HEK293 (cell line): ENCODE measurements around the gene FHIT.

Experiments used
- CTCF ChIA-PET: fragments of 350-600 bp; formaldehyde crosslinking; extraction: SDS; loops from one replicate; lab custom pipeline; 2021; ENCODE audit warnings: antibody characterized with exemption; lab: Yijun Ruan, JAX
- POLR2A ChIA-PET: fragments of 300-600 bp; formaldehyde crosslinking; extraction: SDS; loops from one replicate; lab custom pipeline; 2020; ENCODE audit warnings: antibody characterized with exemption, inconsistent platforms; lab: Yijun Ruan, JAX
- H3K27ac ChIP-seq: fragments of 200-500 bp; sonication (Bioruptor generic); 2 replicates; pipeline ENCODE4 v1.5.1; 2014; ENCODE audit warnings: low read depth, low read length, control low read depth, inconsistent platforms; ENCODE audit errors: extremely low read depth
- H3K36me3 ChIP-seq, 2 experiments: fragments of 200-500 bp in 1 of 2; sonication (Bioruptor generic) in 1 of 2; 1 replicate in 1 of 2; 2 replicates in 1 of 2; pipeline ENCODE4 v1.5.1; 2014 to 2017; ENCODE audit warnings: inconsistent platforms in 2 of 2, low read length in 2 of 2; ENCODE audit not compliant: control insufficient read depth in 2 of 2, insufficient read depth in 1 of 2
- H3K4me1 ChIP-seq: fragments of 200-500 bp; sonication (Bioruptor generic); 2 replicates; pipeline ENCODE4 v1.5.1; 2014; ENCODE audit warnings: mild to moderate bottlenecking, low read length, inconsistent platforms; ENCODE audit not compliant: control insufficient read depth, insufficient read depth
- H3K4me3 ChIP-seq: 2 replicates; pipeline ENCODE4 v1.5.1; 2011; ENCODE audit warnings: low read depth, mild to moderate bottlenecking, control low read depth, low read length, moderate library complexity
- H3K9me3 ChIP-seq: fragments of 200-500 bp; sonication (Bioruptor generic); 2 replicates; pipeline ENCODE4 v1.5.1; 2014; ENCODE audit warnings: low read depth, low read length, inconsistent platforms; ENCODE audit not compliant: control insufficient read depth, insufficient read depth
- BCL11B ChIP-seq: fragments of 450-650 bp; formaldehyde crosslinking; IDR thresholded peaks from 2 replicates; pipeline ENCODE4 v1.5.1; 2016; ENCODE audit warnings: low read depth, missing biosample characterization, missing genetic modification characterization
- FEZF1 ChIP-seq: fragments of 450-650 bp; formaldehyde crosslinking; IDR thresholded peaks from 2 replicates; pipeline ENCODE4 v1.5.1; 2016; ENCODE audit warnings: missing biosample characterization, missing genetic modification characterization
- MYNN ChIP-seq: fragments of 450-650 bp; formaldehyde crosslinking; IDR thresholded peaks from 2 replicates; pipeline ENCODE4 v1.5.1; 2016; ENCODE audit warnings: missing biosample characterization, missing genetic modification characterization, borderline replicate concordance
- PRDM1 ChIP-seq: fragments of 450-650 bp; formaldehyde crosslinking; IDR thresholded peaks from 2 replicates; pipeline ENCODE4; 2016; ENCODE audit warnings: missing biosample characterization, missing genetic modification characterization
- REPIN1 ChIP-seq: fragments of 450-650 bp; formaldehyde crosslinking; IDR thresholded peaks from 2 replicates; pipeline ENCODE4 v1.5.1; 2017; ENCODE audit warnings: missing biosample characterization, missing genetic modification characterization, low read depth
- ZBTB17 ChIP-seq: fragments of 450-650 bp; formaldehyde crosslinking; IDR thresholded peaks from 2 replicates; pipeline ENCODE4 v1.5.1; 2016; ENCODE audit warnings: missing biosample characterization, missing genetic modification characterization
- ZBTB21 ChIP-seq: fragments of 450-650 bp; formaldehyde crosslinking; IDR thresholded peaks from 2 replicates; pipeline ENCODE4 v1.5.1; 2017; ENCODE audit warnings: missing biosample characterization, missing genetic modification characterization
- ZNF121 ChIP-seq: fragments of 450-650 bp; formaldehyde crosslinking; IDR thresholded peaks from 2 replicates; pipeline ENCODE4 v1.5.1; 2016; ENCODE audit warnings: missing biosample characterization, missing genetic modification characterization
- ZNF133 ChIP-seq: fragments of 450-650 bp; formaldehyde crosslinking; IDR thresholded peaks from 2 replicates; pipeline ENCODE4 v1.5.1; 2016; ENCODE audit warnings: missing biosample characterization, missing genetic modification characterization
- ZNF138 ChIP-seq: fragments of 450-650 bp; formaldehyde crosslinking; IDR thresholded peaks from 2 replicates; pipeline ENCODE4 v1.5.1; 2016; ENCODE audit warnings: missing biosample characterization, missing genetic modification characterization, borderline replicate concordance
- ZNF155 ChIP-seq: fragments of 450-650 bp; formaldehyde crosslinking; IDR thresholded peaks from 2 replicates; pipeline ENCODE4 v1.5.1; 2016; ENCODE audit warnings: missing biosample characterization, missing genetic modification characterization
- ZNF221 ChIP-seq: fragments of 450-650 bp; formaldehyde crosslinking; IDR thresholded peaks from 2 replicates; pipeline ENCODE4 v1.5.1; 2017; ENCODE audit warnings: missing biosample characterization, missing genetic modification characterization, borderline replicate concordance
- ZNF239 ChIP-seq: fragments of 450-650 bp; formaldehyde crosslinking; IDR thresholded peaks from 2 replicates; pipeline ENCODE4 v1.5.1; 2016; ENCODE audit warnings: missing biosample characterization, missing genetic modification characterization
- ZNF274 ChIP-seq, 2 experiments: fragments of 200-500 bp in 1 of 2; fragments of 450-650 bp in 1 of 2; sonication (Bioruptor generic) in 1 of 2; formaldehyde crosslinking in 1 of 2; IDR thresholded peaks; 2 replicates each; pipeline versions ENCODE4 v1.5.1 to v1.6.1; 2014 to 2016; ENCODE audit warnings: borderline replicate concordance in 1 of 2, inconsistent platforms in 1 of 2, low read length in 1 of 2, missing biosample characterization in 1 of 2, missing genetic modification characterization in 1 of 2
- ZNF292 ChIP-seq: fragments of 450-650 bp; formaldehyde crosslinking; IDR thresholded peaks from 2 replicates; pipeline ENCODE4 v1.5.1; 2016; ENCODE audit warnings: low read depth, missing biosample characterization, missing genetic modification characterization, borderline replicate concordance
- ZNF404 ChIP-seq: fragments of 450-650 bp; formaldehyde crosslinking; IDR thresholded peaks from 2 replicates; pipeline ENCODE4 v1.5.1; 2017; ENCODE audit warnings: missing biosample characterization, missing genetic modification characterization
- ZNF423 ChIP-seq: fragments of 450-650 bp; formaldehyde crosslinking; IDR thresholded peaks from 2 replicates; pipeline ENCODE4 v1.5.1; 2016; ENCODE audit warnings: missing biosample characterization, missing genetic modification characterization
- ZNF585B ChIP-seq: fragments of 450-650 bp; formaldehyde crosslinking; IDR thresholded peaks from 2 replicates; pipeline ENCODE4 v1.5.1; 2016; ENCODE audit warnings: missing biosample characterization, missing genetic modification characterization
- ZNF610 ChIP-seq: fragments of 450-650 bp; formaldehyde crosslinking; IDR thresholded peaks from 2 replicates; pipeline ENCODE4 v1.5.1; 2016; ENCODE audit warnings: missing biosample characterization, missing genetic modification characterization, borderline replicate concordance
- ZNF658 ChIP-seq: fragments of 450-650 bp; formaldehyde crosslinking; IDR thresholded peaks from 2 replicates; pipeline ENCODE4; 2016; ENCODE audit warnings: missing biosample characterization, missing genetic modification characterization
- ZNF830 ChIP-seq: fragments of 450-650 bp; IDR thresholded peaks from 2 replicates; pipeline ENCODE4 v1.5.0; 2018; ENCODE audit warnings: missing biosample characterization, missing genetic modification characterization, low read depth, mild to moderate bottlenecking, moderate library complexity
- ZXDB ChIP-seq: fragments of 450-650 bp; formaldehyde crosslinking; IDR thresholded peaks from 2 replicates; pipeline ENCODE4 v1.5.1; 2016; ENCODE audit warnings: missing biosample characterization, missing genetic modification characterization
- TF ChIP-seq, protein P1 (sequence below): fragments of 450-650 bp; formaldehyde crosslinking; IDR thresholded peaks from 2 replicates; pipeline ENCODE4 v1.5.1; 2016; ENCODE audit warnings: missing biosample characterization, missing genetic modification characterization
- TF ChIP-seq, protein P2 (sequence below): fragments of 450-650 bp; formaldehyde crosslinking; IDR thresholded peaks from 2 replicates; pipeline ENCODE4; 2016; ENCODE audit warnings: missing biosample characterization, missing genetic modification characterization
- TF ChIP-seq, protein P3 (sequence below): fragments of 450-650 bp; formaldehyde crosslinking; IDR thresholded peaks from 2 replicates; pipeline ENCODE4 v1.5.1; 2016; ENCODE audit warnings: missing biosample characterization, missing genetic modification characterization

Gene FHIT

DNA sequence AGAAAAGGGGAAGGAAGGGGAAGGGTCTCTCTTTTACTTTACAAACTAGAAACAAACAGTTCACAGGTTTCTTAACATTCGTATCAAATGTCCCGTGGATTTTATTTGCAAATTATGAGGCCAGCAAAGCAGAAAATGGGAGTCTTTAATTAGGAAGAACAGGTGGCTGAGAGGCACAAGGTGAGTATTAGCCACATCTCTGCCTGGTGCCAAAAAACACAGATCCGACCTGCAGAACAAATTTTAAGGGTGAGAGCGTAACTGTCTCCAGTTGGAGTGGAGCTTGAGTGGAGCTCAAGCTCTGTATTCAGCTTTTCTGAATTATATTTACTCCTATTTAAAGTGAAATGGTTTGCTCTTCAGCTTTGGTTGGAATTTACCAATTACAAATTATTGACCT lies 1004.9 kb downstream of the FHIT start:
- H3K4me3 ChIP-seq, result no peak overlapping the region
- H3K9me3 ChIP-seq, result no peaks in the 10 kb centered on the region
- no peaks in the 10 kb centered on the region for H3K4me1 ChIP-seq
- TF ChIP-seq ZBTB17 (tag by site-specific recombination) (no peak), ZXDB (no peak), BCL11B (tag by site-specific recombination) (no peak), ZNF423 (tag by site-specific recombination) (no peak), ZNF658 (tag by site-specific recombination) (no peak), PRDM1 (tag by site-specific recombination) (no peak), ZNF133 (no peak), ZNF404 (tag by site-specific recombination) (no peak)
- TF ChIP-seq, protein P1, sequence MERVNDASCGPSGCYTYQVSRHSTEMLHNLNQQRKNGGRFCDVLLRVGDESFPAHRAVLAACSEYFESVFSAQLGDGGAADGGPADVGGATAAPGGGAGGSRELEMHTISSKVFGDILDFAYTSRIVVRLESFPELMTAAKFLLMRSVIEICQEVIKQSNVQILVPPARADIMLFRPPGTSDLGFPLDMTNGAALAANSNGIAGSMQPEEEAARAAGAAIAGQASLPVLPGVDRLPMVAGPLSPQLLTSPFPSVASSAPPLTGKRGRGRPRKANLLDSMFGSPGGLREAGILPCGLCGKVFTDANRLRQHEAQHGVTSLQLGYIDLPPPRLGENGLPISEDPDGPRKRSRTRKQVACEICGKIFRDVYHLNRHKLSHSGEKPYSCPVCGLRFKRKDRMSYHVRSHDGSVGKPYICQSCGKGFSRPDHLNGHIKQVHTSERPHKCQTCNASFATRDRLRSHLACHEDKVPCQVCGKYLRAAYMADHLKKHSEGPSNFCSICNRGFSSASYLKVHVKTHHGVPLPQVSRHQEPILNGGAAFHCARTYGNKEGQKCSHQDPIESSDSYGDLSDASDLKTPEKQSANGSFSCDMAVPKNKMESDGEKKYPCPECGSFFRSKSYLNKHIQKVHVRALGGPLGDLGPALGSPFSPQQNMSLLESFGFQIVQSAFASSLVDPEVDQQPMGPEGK (tag by site-specific recombination), result no peak
- H3K36me3 ChIP-seq, result no peaks in the 10 kb centered on the region
- POLR2A ChIA-PET, result no interaction called here
- CTCF ChIA-PET, result no interaction called here
- H3K27ac ChIP-seq, result no peak overlapping the region

DNA sequence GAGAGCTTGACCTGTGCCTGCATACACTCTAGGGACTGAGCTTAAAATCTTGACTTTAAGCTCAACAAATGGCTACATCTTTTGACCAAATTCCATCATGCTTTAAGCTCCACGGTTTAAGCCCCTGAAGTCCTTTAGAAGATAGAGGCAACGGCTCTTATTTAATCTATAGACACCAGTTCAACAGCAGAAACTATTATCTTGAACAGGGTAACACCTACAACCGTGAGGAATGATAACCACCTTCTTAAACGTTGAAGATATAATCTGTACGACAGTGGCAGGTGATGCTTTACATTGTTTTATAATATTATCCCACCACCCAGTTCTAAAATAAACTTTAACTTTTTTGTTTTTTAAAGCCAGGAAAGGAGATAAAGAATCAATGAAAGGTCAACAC lies 1007.8 kb downstream of the FHIT start:
- CTCF ChIA-PET, result no interaction called here
- Histone ChIP-seq H3K9me3 (no peaks in the 10 kb centered on the region), H3K36me3 (no peaks in the 10 kb centered on the region)
- TF ChIP-seq, protein P2, sequence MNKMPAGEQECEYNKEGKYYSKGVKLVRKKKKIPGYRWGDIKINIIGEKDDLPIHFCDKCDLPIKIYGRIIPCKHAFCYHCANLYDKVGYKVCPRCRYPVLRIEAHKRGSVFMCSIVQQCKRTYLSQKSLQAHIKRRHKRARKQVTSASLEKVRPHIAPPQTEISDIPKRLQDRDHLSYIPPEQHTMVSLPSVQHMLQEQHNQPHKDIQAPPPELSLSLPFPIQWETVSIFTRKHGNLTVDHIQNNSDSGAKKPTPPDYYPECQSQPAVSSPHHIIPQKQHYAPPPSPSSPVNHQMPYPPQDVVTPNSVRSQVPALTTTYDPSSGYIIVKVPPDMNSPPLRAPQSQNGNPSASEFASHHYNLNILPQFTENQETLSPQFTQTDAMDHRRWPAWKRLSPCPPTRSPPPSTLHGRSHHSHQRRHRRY (tag by site-specific recombination), result no peak
- TF ChIP-seq REPIN1, result no peak
- no peak for TF ChIP-seq ZNF138 (tag by site-specific recombination)
- no peak for TF ChIP-seq ZNF830 (tag by site-specific recombination)
- no peak for TF ChIP-seq ZNF121 (tag by site-specific recombination)
- TF ChIP-seq ZNF292 (tag by site-specific recombination), result no peak
- TF ChIP-seq ZNF585B (tag by site-specific recombination), result no peak
- no peak for TF ChIP-seq ZNF155 (tag by site-specific recombination)
- no peak for TF ChIP-seq ZNF610
- no peak for TF ChIP-seq FEZF1 (tag by site-specific recombination)
- no peak for TF ChIP-seq ZBTB21 (tag by site-specific recombination)
- no peak for TF ChIP-seq MYNN (tag by site-specific recombination)
- TF ChIP-seq ZNF274 (IDR thresholded peaks at IDR 0.05; ENCODE audit: low read length), result no peak
- TF ChIP-seq ZNF274 (tag by site-specific recombination; IDR thresholded peaks at IDR 0.05; ENCODE audit: borderline replicate concordance), result no peak
- TF ChIP-seq ZNF221, result no peak
- TF ChIP-seq, protein P3, sequence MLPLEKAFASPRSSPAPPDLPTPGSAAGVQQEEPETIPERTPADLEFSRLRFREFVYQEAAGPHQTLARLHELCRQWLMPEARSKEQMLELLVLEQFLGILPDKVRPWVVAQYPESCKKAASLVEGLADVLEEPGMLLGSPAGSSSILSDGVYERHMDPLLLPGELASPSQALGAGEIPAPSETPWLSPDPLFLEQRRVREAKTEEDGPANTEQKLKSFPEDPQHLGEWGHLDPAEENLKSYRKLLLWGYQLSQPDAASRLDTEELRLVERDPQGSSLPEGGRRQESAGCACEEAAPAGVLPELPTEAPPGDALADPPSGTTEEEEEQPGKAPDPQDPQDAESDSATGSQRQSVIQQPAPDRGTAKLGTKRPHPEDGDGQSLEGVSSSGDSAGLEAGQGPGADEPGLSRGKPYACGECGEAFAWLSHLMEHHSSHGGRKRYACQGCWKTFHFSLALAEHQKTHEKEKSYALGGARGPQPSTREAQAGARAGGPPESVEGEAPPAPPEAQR, result no peak
- TF ChIP-seq, protein P1 (tag by site-specific recombination), result no peak
- TF ChIP-seq ZNF239 (tag by site-specific recombination), result no peak
- TF ChIP-seq, all 188 proteins: peak for 0
- H3K4me3 ChIP-seq, result no peak overlapping the region
- POLR2A ChIA-PET, result no interaction called here
- H3K4me1 ChIP-seq, result no peaks in the 10 kb centered on the region
- H3K27ac ChIP-seq, result no peak overlapping the region
